Measurements from ENCODE around the gene CERK. TPM values are rescaled to one million over a fixed set of nuclear protein-coding genes. Genes with fewer than 3 reads are reported as not detected.

CERK gene
- total RNA-seq, 1 donor = 28.2 TPM

GRCh38 chr22:46693634-46694415, 44.2 kb downstream of the CERK start:
- H3K79me2 ChIP-seq (ENCODE audit: insufficient read depth, low read length) = no peaks in the 10 kb centered on the region
- no peak for TF ChIP-seq CTCF (IDR thresholded peaks at IDR 0.05; ENCODE audit: extremely low read depth, low read depth, low read length)
- no peaks in the 10 kb centered on the region for H3K27me3 ChIP-seq (ENCODE audit: insufficient read depth, low read length)
- H4K20me1 ChIP-seq (ENCODE audit: insufficient read depth, low read length) = no peaks in the 10 kb centered on the region
- no peaks in the 10 kb centered on the region for H3K4me1 ChIP-seq (ENCODE audit: insufficient read depth, low read length)
- no peak overlapping the region for H3K4me3 ChIP-seq (ENCODE audit: insufficient read depth, low read length)
- H3K27ac ChIP-seq (ENCODE audit: low read depth, low read length) = no peak overlapping the region
- DNase-seq (ENCODE audit: insufficient read length, low spot score, missing footprints) = peak; percentile 52
- H2AFZ ChIP-seq (ENCODE audit: low read length) = no peak overlapping the region
- H3K36me3 ChIP-seq (ENCODE audit: insufficient read depth, low read length) = peaks cover 54% of the 10 kb centered on the region
- H3K4me2 ChIP-seq (ENCODE audit: insufficient read depth, low read length) = no peak overlapping the region
- H3K9me3 ChIP-seq (ENCODE audit: low read depth, low read length) = no peaks in the 10 kb centered on the region

GRCh38 chr22:46691571-46691970, 46.5 kb downstream of the CERK start:
- peaks cover 52% of the 10 kb centered on the region for H3K36me3 ChIP-seq (ENCODE audit: insufficient read depth, low read length)

GRCh38 chr22:46690146-46690545, 47.9 kb downstream of the CERK start:
- Histone ChIP-seq H3K4me2 (ENCODE audit: insufficient read depth, low read length) (no peak overlapping the region), H3K4me1 (ENCODE audit: insufficient read depth, low read length) (no peaks in the 10 kb centered on the region), H3K9me3 (ENCODE audit: low read depth, low read length) (no peaks in the 10 kb centered on the region), H2AFZ (ENCODE audit: low read length) (no peak overlapping the region), H3K27ac (ENCODE audit: low read depth, low read length) (no peak overlapping the region), H4K20me1 (ENCODE audit: insufficient read depth, low read length) (no peaks in the 10 kb centered on the region), H3K79me2 (ENCODE audit: insufficient read depth, low read length) (no peaks in the 10 kb centered on the region), H3K4me3 (ENCODE audit: insufficient read depth, low read length) (no peak overlapping the region), H3K27me3 (ENCODE audit: insufficient read depth, low read length) (no peaks in the 10 kb centered on the region), H3K36me3 (ENCODE audit: insufficient read depth, low read length) (peaks cover 47% of the 10 kb centered on the region)
- TF ChIP-seq CTCF (IDR thresholded peaks at IDR 0.05; ENCODE audit: extremely low read depth, low read depth, low read length) = no peak
- peak; percentile 43 for DNase-seq (ENCODE audit: insufficient read length, low spot score, missing footprints)

More at GRCh38 chr22:46691571-46691970, 46.5 kb downstream of the CERK start:
- TF ChIP-seq CTCF (IDR thresholded peaks at IDR 0.05; ENCODE audit: extremely low read depth, low read depth, low read length) = no peak
- peak; percentile 80 for DNase-seq (ENCODE audit: insufficient read length, low spot score, missing footprints)
- no peak overlapping the region for H3K4me2 ChIP-seq (ENCODE audit: insufficient read depth, low read length)
- no peak overlapping the region for H3K27ac ChIP-seq (ENCODE audit: low read depth, low read length)
- no peak overlapping the region for H2AFZ ChIP-seq (ENCODE audit: low read length)
- H3K9me3 ChIP-seq (ENCODE audit: low read depth, low read length) = no peaks in the 10 kb centered on the region
- no peaks in the 10 kb centered on the region for H3K27me3 ChIP-seq (ENCODE audit: insufficient read depth, low read length)
- no peak overlapping the region for H3K4me3 ChIP-seq (ENCODE audit: insufficient read depth, low read length)
- H3K4me1 ChIP-seq (ENCODE audit: insufficient read depth, low read length) = no peaks in the 10 kb centered on the region
- H4K20me1 ChIP-seq (ENCODE audit: insufficient read depth, low read length) = no peaks in the 10 kb centered on the region
- H3K79me2 ChIP-seq (ENCODE audit: insufficient read depth, low read length) = no peaks in the 10 kb centered on the region

GRCh38 chr22:46688949-46689348, 49.1 kb downstream of the CERK start:
- no peak for TF ChIP-seq CTCF (IDR thresholded peaks at IDR 0.05; ENCODE audit: extremely low read depth, low read depth, low read length)
- Histone ChIP-seq H3K4me1 (ENCODE audit: insufficient read depth, low read length) (no peaks in the 10 kb centered on the region), H3K36me3 (ENCODE audit: insufficient read depth, low read length) (peaks cover 39% of the 10 kb centered on the region), H3K4me2 (ENCODE audit: insufficient read depth, low read length) (no peak overlapping the region), H3K9me3 (ENCODE audit: low read depth, low read length) (no peaks in the 10 kb centered on the region), H3K79me2 (ENCODE audit: insufficient read depth, low read length) (no peaks in the 10 kb centered on the region), H3K27ac (ENCODE audit: low read depth, low read length) (no peak overlapping the region), H3K27me3 (ENCODE audit: insufficient read depth, low read length) (no peaks in the 10 kb centered on the region), H4K20me1 (ENCODE audit: insufficient read depth, low read length) (no peaks in the 10 kb centered on the region), H3K4me3 (ENCODE audit: insufficient read depth, low read length) (no peak overlapping the region), H2AFZ (ENCODE audit: low read length) (no peak overlapping the region)
- no peak for DNase-seq (ENCODE audit: insufficient read length, low spot score, missing footprints)
